Skin of body (tissue), 2 donors: ENCODE data around the gene KCNIP4. TPM values are rescaled to one million over a fixed set of nuclear protein-coding genes. Genes with fewer than 3 reads are reported as not detected.

ENCODE experiments used
- DNase-seq: peaks from one replicate; lab custom pipeline; 2025; lab: John Stamatoyannopoulos, UW
- total RNA-seq: library from RNA; depleted of rRNA; stranded (reverse); fragments of >200 nt; gene quantifications from one replicate; pipeline ENCODE4 v1.2.3, GENCODE V29; 2014

Gene KCNIP4
- total RNA-seq, 1 donor from 2014 or later: 2.8 TPM

- DNase-seq: no peak
Observed at GRCh38 chr4:20984576-20984836, 964.1 kb downstream of the KCNIP4 start.

GRCh38 chr4:20983763-20984575 is 964.6 kb downstream of the KCNIP4 start:
- DNase-seq: no peak

- DNase-seq: no peak
Observed at GRCh38 chr4:20982544-20982943, 966.0 kb downstream of the KCNIP4 start.

GRCh38 chr4:20960291-20960690 is 988.3 kb downstream of the KCNIP4 start:
- DNase-seq: no peak

- DNase-seq: no peak
Observed at GRCh38 chr4:20954541-20954940, 994.0 kb downstream of the KCNIP4 start.

GRCh38 chr4:20944961-20945360 is 1003.6 kb downstream of the KCNIP4 start:
- no peak for DNase-seq

GRCh38 chr4:20944451-20944850 is 1004.1 kb downstream of the KCNIP4 start:
- DNase-seq: no peak

GRCh38 chr4:20938204-20938603 is 1010.4 kb downstream of the KCNIP4 start:
- no peak for DNase-seq

GRCh38 chr4:20926529-20926928 is 1022.0 kb downstream of the KCNIP4 start:
- no peak for DNase-seq

- DNase-seq: no peak
Observed at GRCh38 chr4:20925176-20925575, 1023.4 kb downstream of the KCNIP4 start.

GRCh38 chr4:20922962-20923361 is 1025.6 kb downstream of the KCNIP4 start:
- DNase-seq: no peak

GRCh38 chr4:20916106-20916505 is 1032.5 kb downstream of the KCNIP4 start:
- no peak for DNase-seq

- no peak for DNase-seq
Observed at GRCh38 chr4:20904966-20905365, 1043.6 kb downstream of the KCNIP4 start.

GRCh38 chr4:20901851-20902250 is 1046.7 kb downstream of the KCNIP4 start:
- no peak for DNase-seq

- no peak for DNase-seq
Observed at GRCh38 chr4:20899591-20899990, 1049.0 kb downstream of the KCNIP4 start.

- DNase-seq: no peak
Observed at GRCh38 chr4:20895988-20896387, 1052.6 kb downstream of the KCNIP4 start.

GRCh38 chr4:20895208-20895607 is 1053.4 kb downstream of the KCNIP4 start:
- DNase-seq: no peak

GRCh38 chr4:20890761-20891160 is 1057.8 kb downstream of the KCNIP4 start:
- no peak for DNase-seq

- no peak for DNase-seq
Observed at GRCh38 chr4:20889901-20890300, 1058.7 kb downstream of the KCNIP4 start.

GRCh38 chr4:20883677-20884076 is 1064.9 kb downstream of the KCNIP4 start:
- no peak for DNase-seq

GRCh38 chr4:20883231-20883630 is 1065.3 kb downstream of the KCNIP4 start:
- no peak for DNase-seq

GRCh38 chr4:20882500-20882899 is 1066.1 kb downstream of the KCNIP4 start:
- DNase-seq: no peak

GRCh38 chr4:20881658-20882057 is 1066.9 kb downstream of the KCNIP4 start:
- DNase-seq: no peak

- DNase-seq: no peak
Observed at GRCh38 chr4:20878806-20879205, 1069.8 kb downstream of the KCNIP4 start.
